ENCODE measurements around the gene CUL4A.

The CUL4A gene

GRCh38 chr13:113295776-113296175 lies 86.4 kb downstream of the CUL4A start:
- Histone ChIP-seq H3K27ac (ENCODE audit: low read depth, low read length) (no peak overlapping the region), H3K9ac (ENCODE audit: low read depth, low read length) (no peak overlapping the region), H3K4me1 (ENCODE audit: insufficient read depth, low read length) (peaks cover 6% of the 10 kb centered on the region), H3K36me3 (ENCODE audit: insufficient read depth, low read length) (peaks cover 3% of the 10 kb centered on the region; the same call in 1 of the 2 replicates), H3K4me3 (ENCODE audit: low read length) (no peak overlapping the region), H3K27me3 (ENCODE audit: insufficient read depth, low read length) (peaks cover 8% of the 10 kb centered on the region), H3K9me3 (ENCODE audit: insufficient read depth, low read depth, low read length) (no peaks in the 10 kb centered on the region)
- WGBS = 88% methylated on average over 6 of the region's 6 CpGs

GRCh38 chr13:113296823-113297369 lies 87.5 kb downstream of the CUL4A start, which contains the start of gene LAMP1:
Gene LAMP1, plus strand, starts transcription at chr13:113297239. Its CDS starts 196 bp downstream, at chr13:113297435.
- peak within 1 kb of the TSS; percentile 78 for H3K27ac ChIP-seq (ENCODE audit: low read depth, low read length)

GRCh38 chr13:113297370-113298042 lies 88.1 kb downstream of the CUL4A start:
- H3K4me1 ChIP-seq (ENCODE audit: insufficient read depth, low read length) = no peaks in the 10 kb centered on the region
- H3K36me3 ChIP-seq (ENCODE audit: insufficient read depth, low read length) = peaks cover 5% of the 10 kb centered on the region; the same call in 1 of the 2 replicates
- peaks cover 3% of the 10 kb centered on the region; the same call in 1 of the 2 replicates for H3K27me3 ChIP-seq (ENCODE audit: insufficient read depth, low read length)
- H3K9me3 ChIP-seq (ENCODE audit: insufficient read depth, low read depth, low read length) = no peaks in the 10 kb centered on the region
- under 1% methylated on average over 57 of the region's 58 CpGs for WGBS
- H3K27ac ChIP-seq (ENCODE audit: low read depth, low read length) = peak overlapping the region; percentile 58; the same call in 1 of the 2 replicates
- H3K4me3 ChIP-seq (ENCODE audit: low read length) = peak overlapping the region; percentile 98
- peak overlapping the region; percentile 92 for H3K9ac ChIP-seq (ENCODE audit: low read depth, low read length)

More at GRCh38 chr13:113296823-113297369, 87.5 kb downstream of the CUL4A start, which contains the start of gene LAMP1:
- H3K9me3 ChIP-seq (ENCODE audit: insufficient read depth, low read depth, low read length) = no peaks in the 10 kb centered on the region
- peaks cover 5% of the 10 kb centered on the region; the same call in 1 of the 2 replicates for H3K36me3 ChIP-seq (ENCODE audit: insufficient read depth, low read length)
- peak within 1 kb of the TSS; percentile 92 for H3K9ac ChIP-seq (ENCODE audit: low read depth, low read length)
- H3K4me1 ChIP-seq (ENCODE audit: insufficient read depth, low read length) = peaks cover 4% of the 10 kb centered on the region
- peaks cover 5% of the 10 kb centered on the region; the same call in 1 of the 2 replicates for H3K27me3 ChIP-seq (ENCODE audit: insufficient read depth, low read length)
- H3K4me3 ChIP-seq (ENCODE audit: low read length) = peak within 1 kb of the TSS; percentile 98
- WGBS = under 1% methylated on average over 74 of the region's 74 CpGs

GRCh38 chr13:113298043-113298945 lies 88.9 kb downstream of the CUL4A start:
- WGBS = 51% methylated on average over 13 of the region's 19 CpGs
- Histone ChIP-seq H3K36me3 (ENCODE audit: insufficient read depth, low read length) (peaks cover 5% of the 10 kb centered on the region; the same call in 1 of the 2 replicates), H3K4me3 (ENCODE audit: low read length) (peak overlapping the region; percentile 98), H3K27me3 (ENCODE audit: insufficient read depth, low read length) (peaks cover 1% of the 10 kb centered on the region; the same call in 1 of the 2 replicates), H3K9ac (ENCODE audit: low read depth, low read length) (peak overlapping the region; percentile 92), H3K9me3 (ENCODE audit: insufficient read depth, low read depth, low read length) (no peaks in the 10 kb centered on the region), H3K4me1 (ENCODE audit: insufficient read depth, low read length) (no peaks in the 10 kb centered on the region), H3K27ac (ENCODE audit: low read depth, low read length) (no peak overlapping the region)

- Histone ChIP-seq H3K9me3 (ENCODE audit: insufficient read depth, low read depth, low read length) (no peaks in the 10 kb centered on the region), H3K27me3 (ENCODE audit: insufficient read depth, low read length) (no peaks in the 10 kb centered on the region), H3K27ac (ENCODE audit: low read depth, low read length) (no peak overlapping the region), H3K4me1 (ENCODE audit: insufficient read depth, low read length) (no peaks in the 10 kb centered on the region), H3K4me3 (ENCODE audit: low read length) (no peak overlapping the region), H3K9ac (ENCODE audit: low read depth, low read length) (no peak overlapping the region), H3K36me3 (ENCODE audit: insufficient read depth, low read length) (peaks cover 5% of the 10 kb centered on the region; the same call in 1 of the 2 replicates)
- 93% methylated on average over 7 of the region's 7 CpGs for WGBS
These were observed 90.5 kb downstream of the CUL4A start for GRCh38 chr13:113299951-113300350.

- 94% methylated on average over 7 of the region's 7 CpGs for WGBS
These were observed 93.6 kb downstream of the CUL4A start for GRCh38 chr13:113302986-113303385.

GRCh38 chr13:113304121-113304520 lies 94.7 kb downstream of the CUL4A start:
- Histone ChIP-seq H3K4me1 (ENCODE audit: insufficient read depth, low read length) (no peaks in the 10 kb centered on the region), H3K27ac (ENCODE audit: low read depth, low read length) (no peak overlapping the region), H3K9ac (ENCODE audit: low read depth, low read length) (no peak overlapping the region), H3K4me3 (ENCODE audit: low read length) (no peak overlapping the region), H3K36me3 (ENCODE audit: insufficient read depth, low read length) (peaks cover 9% of the 10 kb centered on the region), H3K27me3 (ENCODE audit: insufficient read depth, low read length) (no peaks in the 10 kb centered on the region), H3K9me3 (ENCODE audit: insufficient read depth, low read depth, low read length) (no peaks in the 10 kb centered on the region)
- 93% methylated on average over 7 of the region's 7 CpGs for WGBS

More at GRCh38 chr13:113302986-113303385, 93.6 kb downstream of the CUL4A start:
- Histone ChIP-seq H3K9ac (ENCODE audit: low read depth, low read length) (no peak overlapping the region), H3K27me3 (ENCODE audit: insufficient read depth, low read length) (no peaks in the 10 kb centered on the region), H3K4me3 (ENCODE audit: low read length) (no peak overlapping the region), H3K27ac (ENCODE audit: low read depth, low read length) (no peak overlapping the region), H3K36me3 (ENCODE audit: insufficient read depth, low read length) (peaks cover 8% of the 10 kb centered on the region; the same call in 1 of the 2 replicates), H3K4me1 (ENCODE audit: insufficient read depth, low read length) (no peaks in the 10 kb centered on the region), H3K9me3 (ENCODE audit: insufficient read depth, low read depth, low read length) (no peaks in the 10 kb centered on the region)

GRCh38 chr13:113305208-113305607 lies 95.8 kb downstream of the CUL4A start:
- Histone ChIP-seq H3K36me3 (ENCODE audit: insufficient read depth, low read length) (peaks cover 15% of the 10 kb centered on the region), H3K4me3 (ENCODE audit: low read length) (no peak overlapping the region), H3K27ac (ENCODE audit: low read depth, low read length) (no peak overlapping the region), H3K4me1 (ENCODE audit: insufficient read depth, low read length) (no peaks in the 10 kb centered on the region), H3K27me3 (ENCODE audit: insufficient read depth, low read length) (no peaks in the 10 kb centered on the region), H3K9ac (ENCODE audit: low read depth, low read length) (no peak overlapping the region), H3K9me3 (ENCODE audit: insufficient read depth, low read depth, low read length) (no peaks in the 10 kb centered on the region)
- 80% methylated on average over 7 of the region's 7 CpGs for WGBS

- peaks cover 34% of the 10 kb centered on the region for H3K36me3 ChIP-seq (ENCODE audit: insufficient read depth, low read length)
These were observed 98.1 kb downstream of the CUL4A start for GRCh38 chr13:113307491-113307890.

GRCh38 chr13:113309473-113309872 lies 100.1 kb downstream of the CUL4A start:
- no peak overlapping the region for H3K4me3 ChIP-seq (ENCODE audit: low read length)
- no peaks in the 10 kb centered on the region for H3K27me3 ChIP-seq (ENCODE audit: insufficient read depth, low read length)
- no peak overlapping the region for H3K9ac ChIP-seq (ENCODE audit: low read depth, low read length)
- 95% methylated on average over 6 of the region's 6 CpGs for WGBS
- no peaks in the 10 kb centered on the region for H3K9me3 ChIP-seq (ENCODE audit: insufficient read depth, low read depth, low read length)
- no peak overlapping the region for H3K27ac ChIP-seq (ENCODE audit: low read depth, low read length)
- peaks cover 40% of the 10 kb centered on the region for H3K36me3 ChIP-seq (ENCODE audit: insufficient read depth, low read length)
- no peaks in the 10 kb centered on the region for H3K4me1 ChIP-seq (ENCODE audit: insufficient read depth, low read length)

More at GRCh38 chr13:113307491-113307890, 98.1 kb downstream of the CUL4A start:
- no peak overlapping the region for H3K27ac ChIP-seq (ENCODE audit: low read depth, low read length)
- H3K4me1 ChIP-seq (ENCODE audit: insufficient read depth, low read length) = no peaks in the 10 kb centered on the region
- H3K4me3 ChIP-seq (ENCODE audit: low read length) = no peak overlapping the region
- no peak overlapping the region for H3K9ac ChIP-seq (ENCODE audit: low read depth, low read length)
- H3K9me3 ChIP-seq (ENCODE audit: insufficient read depth, low read depth, low read length) = no peaks in the 10 kb centered on the region
- no peaks in the 10 kb centered on the region for H3K27me3 ChIP-seq (ENCODE audit: insufficient read depth, low read length)

Measured in HUES64 (cell line).